SU-DHL-6 (cell line): ENCODE results near the gene MARCHF3.

Experiments
- H2AFZ ChIP-seq: fragments of 200-600 bp; sonication (generic); 2 replicates; pipeline ENCODE4 v1.6.1; 2014; ENCODE audit warnings: low read depth, mild to moderate bottlenecking, moderate library complexity, mixed read lengths, antibody characterized with exemption, low read length; ENCODE audit not compliant: severe bottlenecking
- H3F3A ChIP-seq: fragments of 200-600 bp; shearing (Covaris generic); 2 replicates; pipeline ENCODE4 v1.6.0; 2016; ENCODE audit warnings: antibody characterized with exemption, mild to moderate bottlenecking; ENCODE audit not compliant: insufficient read depth
- H3K27ac ChIP-seq: fragments of 200-600 bp; sonication (generic); 2 replicates; pipeline ENCODE4 v1.5.1; 2016; ENCODE audit warnings: low read depth, mild to moderate bottlenecking, low read length, moderate library complexity, mixed read lengths
- H3K27me3 ChIP-seq: fragments of 200-600 bp; sonication (generic), shearing (Covaris generic); 2 replicates; pipeline ENCODE4 v1.6.0; 2014; ENCODE audit warnings: mild to moderate bottlenecking, low read length
- H3K36me3 ChIP-seq: fragments of 200-600 bp; sonication (generic); 2 replicates; pipeline ENCODE4 v1.6.1; 2014; ENCODE audit warnings: mild to moderate bottlenecking, low read length, mixed read lengths
- H3K4me2 ChIP-seq: fragments of 300-600, 200-600 bp; shearing (Covaris generic), sonication (generic); 2 replicates; pipeline ENCODE4 v1.6.0; 2014; ENCODE audit warnings: low read length, low read depth, mild to moderate bottlenecking; ENCODE audit not compliant: poor library complexity, severe bottlenecking
- H3K4me3 ChIP-seq: fragments of 200-600 bp; sonication (generic); 2 replicates; pipeline ENCODE4 v1.5.1; 2014; ENCODE audit warnings: antibody characterized with exemption, low read length, mild to moderate bottlenecking, mixed read lengths; ENCODE audit not compliant: insufficient read depth, poor library complexity, severe bottlenecking
- H3K79me2 ChIP-seq: fragments of 200-600 bp; sonication (generic); 2 replicates; pipeline ENCODE4 v1.6.1; 2014; ENCODE audit warnings: mild to moderate bottlenecking, low read length, moderate library complexity; ENCODE audit not compliant: insufficient read depth
- H3K9ac ChIP-seq: fragments of 200-600 bp; sonication (generic); 2 replicates; pipeline ENCODE4 v1.7.0; 2014; ENCODE audit warnings: mild to moderate bottlenecking, low read length
- H3K9me2 ChIP-seq: fragments of 200-600 bp; sonication (generic); replicated peaks from 2 replicates; pipeline ENCODE4 v1.6.1; 2014; ENCODE audit warnings: low read length; ENCODE audit not compliant: insufficient read depth
- H3K9me3 ChIP-seq: fragments of 200-600 bp; sonication (generic); 2 replicates; pipeline ENCODE4 v1.6.1; 2014; ENCODE audit warnings: low read length, mixed read lengths; ENCODE audit not compliant: insufficient read depth
- H4K20me1 ChIP-seq: fragments of 200-600 bp; sonication (generic); 2 replicates; pipeline ENCODE4 v1.6.1; 2014; ENCODE audit warnings: low read depth, mild to moderate bottlenecking, antibody characterized with exemption, low read length, moderate library complexity, mixed read lengths
- EZH2phosphoT487 ChIP-seq: fragments of 200-600 bp; sonication (generic), shearing (Covaris generic); conservative IDR thresholded peaks from 2 replicates; pipeline ENCODE4 v1.6.1; 2018; ENCODE audit warnings: mild to moderate bottlenecking, antibody characterized with exemption, low read length, moderate library complexity, mixed read lengths
- TF ChIP-seq, protein P1 (sequence below): fragments of 200-600 bp; sonication (generic); IDR thresholded peaks from one replicate; pipeline ENCODE4 v1.5.1; 2017; ENCODE audit warnings: antibody characterized with exemption, mild to moderate bottlenecking, low read length, moderate library complexity; ENCODE audit not compliant: insufficient read depth, poor library complexity, severe bottlenecking

MARCHF3 gene

DNA sequence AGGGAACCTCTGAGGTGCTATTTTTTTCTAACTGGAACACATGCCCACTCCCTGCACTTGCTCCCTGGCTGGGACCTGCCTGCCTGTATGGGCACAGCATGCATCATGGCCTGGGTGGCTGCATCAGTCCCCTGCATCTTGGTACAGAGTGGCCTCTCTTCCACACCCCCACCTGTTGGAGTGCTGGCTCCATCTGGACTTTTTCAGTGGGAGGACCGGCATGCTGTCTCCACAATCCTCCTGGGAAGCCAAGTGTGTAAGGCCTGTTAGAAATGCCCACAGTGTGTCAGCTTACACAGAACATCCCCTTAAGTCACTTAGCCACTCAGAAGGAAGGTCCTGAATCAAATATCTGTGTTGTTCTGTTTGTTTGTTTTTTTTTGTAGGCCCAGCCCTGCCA, 102.9 kb downstream of the MARCHF3 start:
- Histone ChIP-seq H3K36me3 (no peaks in the 10 kb centered on the region), H3K4me2 (no peak overlapping the region), H3K79me2 (no peaks in the 10 kb centered on the region), H3F3A (no peaks in the 10 kb centered on the region), H4K20me1 (no peaks in the 10 kb centered on the region), H3K27ac (no peak overlapping the region), H2AFZ (no peak overlapping the region), H3K27me3 (no peaks in the 10 kb centered on the region), H3K4me3 (no peak overlapping the region), H3K9ac (no peak overlapping the region), H3K9me2 (no peaks in the 10 kb centered on the region), H3K9me3 (no peaks in the 10 kb centered on the region)
- TF ChIP-seq, protein P1, sequence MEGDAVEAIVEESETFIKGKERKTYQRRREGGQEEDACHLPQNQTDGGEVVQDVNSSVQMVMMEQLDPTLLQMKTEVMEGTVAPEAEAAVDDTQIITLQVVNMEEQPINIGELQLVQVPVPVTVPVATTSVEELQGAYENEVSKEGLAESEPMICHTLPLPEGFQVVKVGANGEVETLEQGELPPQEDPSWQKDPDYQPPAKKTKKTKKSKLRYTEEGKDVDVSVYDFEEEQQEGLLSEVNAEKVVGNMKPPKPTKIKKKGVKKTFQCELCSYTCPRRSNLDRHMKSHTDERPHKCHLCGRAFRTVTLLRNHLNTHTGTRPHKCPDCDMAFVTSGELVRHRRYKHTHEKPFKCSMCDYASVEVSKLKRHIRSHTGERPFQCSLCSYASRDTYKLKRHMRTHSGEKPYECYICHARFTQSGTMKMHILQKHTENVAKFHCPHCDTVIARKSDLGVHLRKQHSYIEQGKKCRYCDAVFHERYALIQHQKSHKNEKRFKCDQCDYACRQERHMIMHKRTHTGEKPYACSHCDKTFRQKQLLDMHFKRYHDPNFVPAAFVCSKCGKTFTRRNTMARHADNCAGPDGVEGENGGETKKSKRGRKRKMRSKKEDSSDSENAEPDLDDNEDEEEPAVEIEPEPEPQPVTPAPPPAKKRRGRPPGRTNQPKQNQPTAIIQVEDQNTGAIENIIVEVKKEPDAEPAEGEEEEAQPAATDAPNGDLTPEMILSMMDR = no peak
- TF ChIP-seq EZH2phosphoT487 = no peak

- no peaks in the 10 kb centered on the region; the same call in 1 of the 2 replicates for H4K20me1 ChIP-seq
- H3K27me3 ChIP-seq = no peaks in the 10 kb centered on the region
- no peak overlapping the region for H3K4me2 ChIP-seq
- H3K9me3 ChIP-seq = no peaks in the 10 kb centered on the region
- no peaks in the 10 kb centered on the region for H3K9me2 ChIP-seq
- H3K79me2 ChIP-seq = no peaks in the 10 kb centered on the region
- no peak overlapping the region for H3K4me3 ChIP-seq
- H2AFZ ChIP-seq = no peak overlapping the region
- H3K27ac ChIP-seq = no peak overlapping the region
- no peaks in the 10 kb centered on the region for H3K36me3 ChIP-seq
- H3F3A ChIP-seq = no peaks in the 10 kb centered on the region
- no peak for TF ChIP-seq EZH2phosphoT487
- TF ChIP-seq, protein P1 = no peak
- H3K9ac ChIP-seq = no peak overlapping the region
Measured at GRCh38 chr5:126926187-126926586, 104.2 kb downstream of the MARCHF3 start.

DNA sequence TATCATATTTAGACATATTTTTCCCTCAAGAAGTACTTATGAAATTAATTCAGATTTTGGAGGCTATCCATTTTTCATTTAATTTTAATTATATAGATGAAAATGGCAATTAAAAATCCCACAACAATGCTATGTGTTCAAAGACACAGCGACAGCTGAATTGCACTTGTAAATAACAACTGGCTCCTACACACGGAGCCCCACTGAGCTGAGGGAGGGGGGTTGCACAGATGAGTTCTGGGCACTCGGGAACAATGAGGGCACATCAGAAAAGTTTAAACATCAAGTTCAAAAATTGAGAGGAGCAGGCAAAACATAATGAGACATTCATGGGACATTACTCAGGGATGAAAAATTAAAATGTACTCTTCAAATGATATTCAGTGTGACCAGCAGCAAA, 104.9 kb downstream of the MARCHF3 start:
- Histone ChIP-seq H3F3A (no peaks in the 10 kb centered on the region), H3K79me2 (no peaks in the 10 kb centered on the region), H3K4me3 (no peak overlapping the region), H4K20me1 (no peaks in the 10 kb centered on the region; the same call in 1 of the 2 replicates), H2AFZ (no peak overlapping the region), H3K4me2 (no peak overlapping the region), H3K9me3 (no peaks in the 10 kb centered on the region), H3K9ac (no peak overlapping the region), H3K27me3 (no peaks in the 10 kb centered on the region), H3K36me3 (no peaks in the 10 kb centered on the region), H3K27ac (no peak overlapping the region), H3K9me2 (no peaks in the 10 kb centered on the region)
- TF ChIP-seq, protein P1 = no peak
- no peak for TF ChIP-seq EZH2phosphoT487
